HG03039 (cell line): ENCODE results near the gene CLDN11.

ENCODE experiments used
- ATAC-seq: cut with Tn5 transposase; IDR thresholded peaks from one replicate; pipeline ENCODE4 v1.9.1; 2021; ENCODE audit warnings: mild to moderate bottlenecking, moderate library complexity; ENCODE audit not compliant: unreplicated experiment

Gene CLDN11

GRCh38 chr3:170470063-170471016, 51.7 kb downstream of the CLDN11 start:
- ATAC-seq, result no peak

DNA sequence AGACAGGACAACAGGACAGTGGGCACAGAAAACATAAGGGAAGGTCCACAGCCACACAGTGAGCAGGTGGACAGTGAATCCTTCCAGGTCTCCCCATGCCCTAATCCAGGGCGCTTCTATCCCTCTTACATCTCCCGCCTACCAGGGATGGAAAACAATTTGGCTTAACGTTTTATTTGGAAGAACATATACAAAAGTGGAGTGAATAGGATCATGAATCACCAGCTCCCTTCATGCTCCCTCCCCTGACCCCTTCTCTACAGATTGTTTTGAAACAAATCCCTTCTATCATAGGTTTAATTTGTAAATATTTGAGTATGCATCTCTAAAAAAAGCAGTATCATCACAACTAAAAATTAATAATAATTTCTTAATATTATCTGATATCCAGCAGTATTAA, 52.5 kb downstream of the CLDN11 start:
- ATAC-seq, result no peak

GRCh38 chr3:170473358-170473757, 54.7 kb downstream of the CLDN11 start:
- no peak for ATAC-seq

DNA sequence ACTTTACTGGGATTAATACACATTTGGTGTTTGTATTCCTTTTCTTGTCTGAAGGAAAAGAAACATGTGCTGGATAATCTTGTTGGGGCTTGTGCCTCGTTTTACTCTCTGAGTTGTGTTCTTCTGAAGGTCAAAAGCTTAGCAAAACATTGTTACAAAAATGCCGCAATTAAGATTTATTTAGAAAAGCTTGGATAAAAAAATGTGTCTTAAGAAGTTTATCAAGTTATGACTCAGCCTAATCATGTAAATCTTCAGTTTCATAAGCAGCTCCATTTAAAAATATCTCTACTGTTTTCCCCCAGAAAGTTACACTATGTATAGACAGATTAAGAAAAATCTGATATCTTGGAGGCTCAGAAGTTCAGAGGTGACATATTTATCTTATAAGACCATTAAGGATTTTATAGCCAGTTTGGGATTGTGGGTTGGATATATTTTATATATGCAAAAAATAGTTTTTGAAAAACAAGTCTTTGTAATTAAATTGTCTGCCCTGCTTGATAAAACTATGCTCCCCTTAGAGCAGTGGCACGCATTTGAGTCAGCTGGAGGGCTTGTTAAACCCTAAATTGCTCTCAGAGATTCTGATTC, 56.5 kb downstream of the CLDN11 start:
- ATAC-seq, result no peak

GRCh38 chr3:170476291-170476690, 57.6 kb downstream of the CLDN11 start:
- no peak for ATAC-seq

- no peak for ATAC-seq
Measured at GRCh38 chr3:170477395-170477794, 58.7 kb downstream of the CLDN11 start.

- no peak for ATAC-seq
Measured at GRCh38 chr3:170480111-170480510, 61.4 kb downstream of the CLDN11 start.

GRCh38 chr3:170482199-170482598, 63.5 kb downstream of the CLDN11 start:
- no peak for ATAC-seq

- ATAC-seq, result no peak
Measured at GRCh38 chr3:170483485-170484262, 65.0 kb downstream of the CLDN11 start.
